ENCODE results near the gene MAP3K4.

- no peak for TF ChIP-seq CTCF (IDR thresholded peaks at IDR 0.05)
- no peak for TF ChIP-seq POLR2A (IDR thresholded peaks at IDR 0.05)
These were observed 163.3 kb downstream of the MAP3K4 start for GRCh38 chr6:161154796-161155335.

Measured in Peyer's patch (tissue), 4 donors.